NCI-H524 (cell line): ENCODE results near the gene RELA.

Experiments
- DNase-seq, 2 experiments: peaks; one replicate each; lab custom pipeline; 2025; lab: John Stamatoyannopoulos, UW

Gene RELA

GRCh38 chr11:65633390-65634108 lies 29.2 kb downstream of the RELA start:
- no peak for DNase-seq

DNA sequence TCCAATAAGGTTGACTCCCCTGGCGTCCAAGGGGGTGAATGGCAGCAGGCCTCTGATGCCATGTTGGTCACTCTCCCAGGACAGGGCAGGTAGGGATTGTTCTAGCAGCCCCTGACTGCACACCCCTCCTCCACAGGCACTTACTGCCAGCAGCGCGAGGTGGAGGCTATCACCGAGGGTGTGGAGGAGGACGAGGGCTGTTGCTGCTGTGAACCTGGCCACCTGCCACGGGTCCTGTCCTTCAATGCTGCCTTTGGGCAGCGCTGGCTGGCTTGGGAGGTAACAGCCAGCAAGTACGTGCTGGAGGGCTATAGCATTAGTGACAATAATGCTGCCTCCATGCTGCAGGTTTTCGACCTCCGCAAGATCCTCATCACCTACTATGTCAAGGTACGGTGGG lies 32.5 kb downstream of the RELA start:
- DNase-seq: no peak

DNA sequence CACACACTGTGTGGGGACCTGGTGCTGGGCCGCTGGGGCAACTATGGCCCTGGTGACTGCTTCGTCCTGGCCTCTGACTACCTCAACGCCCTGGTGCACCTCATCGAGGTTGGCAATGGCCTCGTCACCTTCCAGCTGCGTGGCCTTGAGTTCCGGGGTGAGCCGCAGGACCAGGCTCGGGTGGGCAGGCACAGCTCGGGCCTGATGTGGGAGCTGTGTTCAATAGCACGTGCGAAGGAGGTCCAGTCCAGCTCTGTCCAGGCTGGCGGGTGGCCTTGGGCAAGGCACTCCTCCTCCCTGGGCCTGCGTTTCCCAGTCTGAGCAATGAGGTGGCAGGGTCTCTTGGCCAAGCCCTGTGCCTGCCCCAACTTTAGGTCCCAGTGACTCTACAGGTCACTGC lies 33.1 kb downstream of the RELA start:
- DNase-seq: no peak

DNA sequence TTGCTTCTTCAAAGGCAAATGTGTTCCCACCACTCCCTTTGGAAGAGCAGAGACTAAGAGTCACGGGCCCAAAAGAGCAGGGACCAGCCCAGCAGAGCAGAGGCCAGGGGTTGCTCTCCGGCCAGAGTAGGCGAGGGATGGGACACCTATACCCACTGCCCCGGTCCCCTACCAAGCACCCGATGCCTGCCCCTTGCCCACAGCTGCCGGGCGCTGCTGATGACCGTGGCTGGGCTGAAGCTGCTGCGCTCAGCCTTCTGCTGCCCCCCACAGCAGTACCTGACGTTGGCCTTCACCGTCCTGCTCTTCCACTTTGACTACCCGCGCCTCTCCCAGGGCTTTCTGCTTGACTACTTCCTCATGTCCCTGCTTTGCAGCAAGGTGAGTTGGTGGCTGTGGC lies 35.5 kb downstream of the RELA start:
- no peak for DNase-seq

- DNase-seq: peak in 1 of 2 experiments; percentile 45
These were observed 36.9 kb downstream of the RELA start for GRCh38 chr11:65625628-65626342.

DNA sequence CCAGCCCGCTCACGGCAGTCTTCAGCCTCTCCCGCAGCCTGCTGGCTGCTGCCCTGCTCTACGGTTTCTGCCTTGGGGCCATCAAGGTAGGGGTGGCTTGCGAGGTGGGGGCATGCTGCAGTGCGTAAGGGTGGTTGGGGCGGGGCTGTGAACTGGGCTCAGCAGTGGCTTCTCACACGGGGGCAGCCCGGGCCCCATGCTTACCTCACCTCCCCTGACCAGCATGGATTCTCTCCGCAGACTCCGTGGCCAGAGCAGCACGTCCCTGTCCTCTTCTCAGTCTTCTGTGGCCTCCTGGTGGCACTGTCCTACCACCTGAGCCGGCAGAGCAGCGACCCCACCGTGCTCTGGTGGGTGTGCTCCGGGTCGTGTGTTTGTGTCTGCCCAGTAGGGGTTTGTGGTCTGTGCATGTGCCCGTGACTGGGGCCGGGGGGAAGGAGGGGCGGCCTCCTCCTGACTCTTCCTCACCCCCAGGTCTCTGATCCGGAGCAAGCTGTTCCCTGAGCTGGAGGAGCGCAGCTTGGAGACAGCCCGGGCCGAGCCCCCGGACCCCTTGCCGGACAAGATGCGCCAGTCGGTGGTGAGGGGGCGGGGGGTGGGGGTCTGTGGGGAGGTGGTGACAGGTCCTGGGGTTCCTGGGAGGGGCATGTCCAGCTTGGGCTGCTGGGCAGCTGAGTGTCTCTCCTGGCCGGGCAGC lies 37.6 kb downstream of the RELA start:
- no peak for DNase-seq

- no peak for DNase-seq
These were observed 38.7 kb downstream of the RELA start for GRCh38 chr11:65623852-65624616.

- DNase-seq: no peak
These were observed 39.5 kb downstream of the RELA start for GRCh38 chr11:65623177-65623576.

DNA sequence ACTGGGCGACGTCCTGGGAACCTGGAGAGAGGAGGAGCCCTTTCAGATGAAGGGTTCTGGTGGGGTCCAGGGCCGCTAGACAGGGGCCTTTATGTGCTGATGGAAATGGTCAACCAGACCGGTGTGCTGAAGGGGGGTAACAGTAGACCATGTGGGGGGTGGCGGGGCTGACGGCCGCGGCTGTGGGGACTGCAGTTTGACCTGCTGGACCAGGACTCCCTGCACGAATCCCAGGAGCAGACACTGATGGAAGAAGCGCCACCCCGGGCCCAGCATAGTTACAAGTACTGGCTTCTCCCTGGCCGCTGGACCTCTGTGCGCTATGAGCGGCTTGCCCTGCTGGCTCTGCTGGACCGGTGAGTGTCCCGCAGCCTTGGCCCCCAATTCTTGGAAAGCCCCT lies 40.7 kb downstream of the RELA start:
- DNase-seq: no peak

DNA sequence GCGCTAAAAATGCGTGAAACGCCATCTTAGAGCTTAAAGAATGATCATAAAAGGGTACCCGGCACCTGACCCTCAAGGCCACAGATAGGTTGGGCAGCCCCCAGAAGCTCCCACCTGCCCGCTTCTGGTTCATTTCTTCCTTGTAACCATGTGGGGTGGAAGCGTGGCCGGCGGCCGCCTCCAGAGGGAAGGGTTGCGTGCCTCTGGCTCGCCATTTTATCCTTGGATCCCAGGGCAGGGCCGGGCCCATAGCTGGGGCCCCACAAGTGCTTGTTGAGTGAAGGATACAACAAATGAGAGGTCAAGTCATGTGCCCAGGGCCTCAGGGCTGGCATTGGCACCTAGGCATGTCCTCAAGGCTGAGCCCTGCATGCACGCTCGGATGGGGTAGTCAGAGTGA lies 41.3 kb downstream of the RELA start:
- DNase-seq: no peak

DNA sequence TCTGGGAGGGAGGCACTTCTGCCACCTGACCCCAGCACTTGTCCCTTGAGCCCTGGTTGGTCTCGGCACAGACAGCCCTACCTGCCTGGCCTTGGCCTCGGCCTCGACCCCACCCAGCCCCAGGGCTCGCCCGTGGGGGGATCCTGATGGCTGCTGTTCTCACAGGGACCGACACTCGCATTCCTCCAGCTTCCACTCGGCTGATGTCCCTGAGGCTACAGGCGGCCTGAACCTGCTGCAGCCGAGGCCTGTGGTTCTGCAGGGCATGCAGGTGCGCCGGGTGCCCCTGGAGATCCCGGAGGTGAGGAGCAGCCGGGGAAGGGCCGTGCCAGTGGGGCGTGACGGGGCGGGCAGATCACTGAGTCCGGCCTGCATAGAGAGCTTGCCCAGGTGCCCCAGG lies 42.0 kb downstream of the RELA start:
- no peak for DNase-seq

- DNase-seq: no peak
These were observed 43.3 kb downstream of the RELA start for GRCh38 chr11:65619281-65619928.

DNA sequence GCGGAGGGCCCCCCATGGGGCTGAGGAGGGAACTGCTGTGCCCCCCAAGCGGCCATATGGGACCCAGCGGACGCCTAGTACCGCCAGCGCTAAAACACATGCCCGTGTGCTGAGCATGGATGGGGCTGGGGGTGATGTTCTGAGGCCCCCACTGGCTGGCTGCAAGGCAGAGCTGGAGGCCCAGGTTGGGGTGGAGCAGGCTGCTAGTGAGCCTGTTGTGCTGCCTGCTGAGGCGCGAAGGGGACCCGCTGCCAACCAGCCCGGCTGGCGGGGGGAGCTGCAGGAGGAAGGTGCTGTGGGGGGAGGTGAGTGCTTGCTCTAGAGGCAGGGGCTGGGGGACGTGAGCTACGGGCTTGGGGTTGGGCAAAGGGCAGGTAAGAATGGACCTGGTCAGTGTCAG lies 44.0 kb downstream of the RELA start:
- DNase-seq: no peak

GRCh38 chr11:65617990-65618751 lies 44.5 kb downstream of the RELA start:
- DNase-seq: no peak

DNA sequence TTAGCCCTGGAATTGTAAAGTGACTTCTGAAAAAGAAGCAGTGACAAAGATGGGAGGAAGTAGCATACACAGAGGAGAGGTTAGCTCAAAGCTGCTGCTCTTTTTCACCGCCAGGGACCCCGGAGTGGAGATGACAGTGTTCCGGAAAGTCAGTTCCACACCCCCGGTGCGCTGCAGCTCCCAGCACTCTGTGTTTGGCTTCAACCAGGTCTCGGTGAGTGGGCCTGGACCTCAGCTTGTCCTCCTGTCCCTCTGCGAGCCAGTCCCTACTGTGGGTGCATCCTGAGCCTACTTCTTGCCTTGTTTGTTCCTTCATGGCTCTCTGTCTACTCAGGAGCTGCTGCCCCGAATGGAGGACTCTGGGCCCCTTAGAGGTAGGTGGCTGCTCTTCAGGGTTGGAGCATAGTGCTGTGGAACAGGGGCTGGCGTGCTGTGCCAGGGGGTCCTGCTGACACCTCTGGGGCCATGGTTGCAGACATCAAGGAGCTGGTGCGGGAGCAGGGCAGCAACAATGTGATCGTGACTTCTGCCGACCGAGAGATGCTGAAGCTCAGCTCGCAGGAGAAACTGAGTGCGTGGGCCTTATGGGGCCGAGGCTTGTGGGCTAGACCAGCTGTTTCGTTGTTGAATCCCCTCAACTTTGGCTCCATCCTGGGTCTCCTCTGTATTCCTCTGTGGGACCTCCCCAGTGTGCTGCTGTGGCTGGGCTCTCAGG lies 45.4 kb downstream of the RELA start:
- no peak for DNase-seq

DNA sequence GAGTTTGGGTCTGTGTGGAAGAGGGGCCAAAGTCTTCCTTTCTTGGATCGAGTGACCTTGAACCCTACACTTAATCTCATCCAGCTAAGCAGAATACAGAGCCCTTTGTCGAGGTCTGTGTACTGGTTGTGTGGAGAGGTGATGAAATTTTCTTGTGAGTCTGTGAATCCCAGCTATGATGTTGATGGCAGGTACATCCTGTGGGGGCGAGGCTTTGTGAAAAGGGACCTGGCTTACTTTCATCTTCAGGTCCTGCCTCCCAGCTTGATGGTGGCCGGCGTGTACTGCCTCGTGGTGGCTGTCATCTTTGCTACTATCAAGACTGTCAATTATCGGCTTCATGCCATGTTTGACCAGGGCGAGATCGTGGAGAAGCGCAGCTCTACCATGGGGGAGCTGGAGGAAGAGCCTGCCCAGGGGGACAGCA lies 46.1 kb downstream of the RELA start:
- DNase-seq: no peak

DNA sequence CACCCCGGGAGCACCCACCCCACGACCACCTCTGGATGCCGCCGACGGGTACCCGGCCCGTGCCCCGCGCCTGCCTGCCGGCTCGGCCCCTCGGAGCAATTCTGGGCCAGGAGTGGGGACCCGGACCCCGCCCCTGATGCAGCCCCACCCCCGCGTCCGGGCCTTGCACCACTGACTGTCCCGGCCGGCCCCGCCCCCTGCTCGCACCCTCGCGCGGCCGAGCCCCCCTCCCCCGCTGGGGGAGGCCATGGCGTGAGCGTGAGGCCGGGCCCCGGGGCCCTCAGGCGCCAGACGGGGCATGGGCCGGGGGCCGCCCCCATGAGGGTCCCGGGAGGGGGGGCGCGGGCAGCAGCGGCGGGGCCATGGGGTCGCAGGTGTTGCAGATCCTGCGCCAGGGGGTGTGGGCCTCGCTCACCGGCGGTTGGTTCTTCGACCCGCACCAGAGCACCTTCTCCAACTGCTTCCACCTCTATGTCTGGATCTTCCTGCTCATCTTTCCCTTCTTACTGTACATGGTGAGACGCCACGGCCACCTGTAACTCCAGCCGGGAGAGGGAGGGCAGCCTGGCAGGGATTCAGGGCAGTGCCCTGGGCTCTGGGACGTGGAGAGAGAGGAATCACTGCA lies 46.7 kb downstream of the RELA start:
- peak in 1 of 2 experiments; percentile 31 for DNase-seq

DNA sequence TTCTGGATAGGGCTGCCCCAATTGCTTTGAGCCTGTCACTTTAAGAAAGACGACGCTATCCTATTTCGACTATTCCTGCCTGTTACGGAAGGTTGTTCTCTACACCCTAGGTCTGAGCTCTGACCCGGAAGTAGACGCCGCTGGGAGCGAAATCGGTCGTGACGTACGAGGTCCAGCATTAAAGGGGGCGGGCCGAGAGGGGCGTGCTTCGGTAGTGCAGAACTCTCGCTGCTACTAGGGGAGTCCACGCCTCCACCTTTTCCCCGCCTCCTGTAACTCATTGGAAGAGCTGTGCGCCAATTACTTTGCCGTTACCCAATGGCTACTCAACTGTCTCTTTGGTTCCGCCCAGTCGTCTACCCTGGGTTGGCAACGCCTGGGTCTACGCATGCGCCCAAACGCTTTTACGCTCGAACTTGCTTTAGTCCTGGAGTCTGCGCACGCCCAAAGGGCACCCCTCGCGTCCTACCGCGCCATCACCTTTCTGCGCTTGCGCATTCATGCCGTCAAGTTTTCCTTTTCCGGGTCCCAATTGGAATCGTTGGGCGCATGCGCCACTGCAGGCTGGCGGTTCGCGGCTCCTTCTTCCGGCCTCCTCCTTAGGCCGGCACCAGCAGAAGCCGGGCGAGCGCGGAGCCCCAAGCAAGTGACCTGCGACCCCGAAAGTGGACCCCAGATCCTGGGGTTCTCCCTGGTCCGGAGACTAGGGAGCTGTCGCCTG lies 47.3 kb downstream of the RELA start, which contains the start of gene PCNX3:
PCNX3 (plus strand) TSS at position 548 of the 721 bp plus-strand sequence. CDS start 536 bp downstream, outside the sequence.
- peak; percentile 99 to 100 for DNase-seq
